GOT3 (cell line): Measurements from ENCODE around the gene FHL1.

ENCODE experiments used
- DNase-seq: peaks from one replicate; lab custom pipeline; 2025; ENCODE audit warnings: mixed read lengths; lab: John Stamatoyannopoulos, UW

Gene FHL1

GRCh38 chrX:136255541-136255940, 108.2 kb downstream of the FHL1 start:
- DNase-seq: no peak

GRCh38 chrX:136256026-136256425, 108.7 kb downstream of the FHL1 start:
- no peak for DNase-seq

GRCh38 chrX:136258951-136259350, 111.6 kb downstream of the FHL1 start:
- DNase-seq: no peak

- no peak for DNase-seq
Measured at GRCh38 chrX:136259543-136259942, 112.2 kb downstream of the FHL1 start.

GRCh38 chrX:136260776-136261175, 113.4 kb downstream of the FHL1 start:
- DNase-seq: no peak
